Uterus (tissue), 2 donors: ENCODE data around the gene LCN6.

Source experiments
- CTCF ChIP-seq, 4 experiments: fragments of 200-600 bp in 2 of 4; fragments of 450-650 bp in 2 of 4; sonication (generic) in 2 of 4; IDR thresholded peaks; one replicate each; pipeline ENCODE4 v1.5.1; 2016 to 2019; ENCODE audit warnings: antibody characterized with exemption in 4 of 4, mild to moderate bottlenecking in 2 of 4, moderate library complexity in 1 of 4
- POLR2A ChIP-seq, 2 donors: fragments of 450-650 bp; IDR thresholded peaks; one replicate each; pipeline ENCODE4 v1.6.1; 2016; ENCODE audit warnings: antibody characterized with exemption in 2 of 2, mild to moderate bottlenecking in 1 of 2, moderate library complexity in 1 of 2

- TF ChIP-seq CTCF (IDR thresholded peaks at IDR 0.05), result no peak
- TF ChIP-seq POLR2A (IDR thresholded peaks at IDR 0.05), result no peak
These were observed 15.7 kb downstream of the LCN6 start for GRCh38 chr9:136732444-136733178.
